ENCODE results near the gene IL1RAPL1. TPM values are rescaled to one million over a fixed set of nuclear protein-coding genes. Genes with fewer than 3 reads are reported as not detected.

IL1RAPL1 gene
- total RNA-seq, 4 donors from 2014 or later, result 0.16 to 0.46 TPM; not detected in 2

DNA sequence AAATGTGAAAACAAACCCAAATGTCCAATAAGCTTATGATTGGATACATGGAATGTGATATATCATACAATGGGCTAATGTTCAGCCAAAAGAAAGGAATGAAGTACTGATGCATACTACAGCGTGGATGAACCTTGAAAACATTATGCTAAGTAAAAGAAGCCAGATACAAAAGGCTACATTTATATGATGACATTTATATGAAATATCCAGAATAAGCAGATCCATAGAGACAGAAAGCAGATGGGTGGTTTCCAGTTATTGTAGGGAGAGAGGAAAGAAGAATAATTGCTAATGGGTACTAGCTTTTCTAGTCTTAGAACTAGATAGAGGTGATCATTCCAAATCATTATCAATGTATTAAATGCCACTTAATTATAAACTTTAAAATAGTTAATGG lies 801.3 kb downstream of the IL1RAPL1 start:
- intact Hi-C loops (cut with DNase I; ENCODE audit: low total_unique reads) (no loop called here), in situ Hi-C loops (cut with MboI; ENCODE audit: low sequenced_read_pairs in 4 of 4) (loop anchor here in 1 of 4 donors (25.0 kb wide), 1 partner anchor 99 kb away; no protein-coding TSS in a partner anchor)
- ATAC-seq (no peak), DNase-seq (no peak)
- H3K4me3 ChIP-seq, result no peak overlapping the region
- no peaks in the 10 kb centered on the region for H3K4me1 ChIP-seq
- H3K9me3 ChIP-seq, result no peaks in the 10 kb centered on the region
- no peak for TF ChIP-seq POLR2A (IDR thresholded peaks at IDR 0.05)
- TF ChIP-seq, protein P1, sequence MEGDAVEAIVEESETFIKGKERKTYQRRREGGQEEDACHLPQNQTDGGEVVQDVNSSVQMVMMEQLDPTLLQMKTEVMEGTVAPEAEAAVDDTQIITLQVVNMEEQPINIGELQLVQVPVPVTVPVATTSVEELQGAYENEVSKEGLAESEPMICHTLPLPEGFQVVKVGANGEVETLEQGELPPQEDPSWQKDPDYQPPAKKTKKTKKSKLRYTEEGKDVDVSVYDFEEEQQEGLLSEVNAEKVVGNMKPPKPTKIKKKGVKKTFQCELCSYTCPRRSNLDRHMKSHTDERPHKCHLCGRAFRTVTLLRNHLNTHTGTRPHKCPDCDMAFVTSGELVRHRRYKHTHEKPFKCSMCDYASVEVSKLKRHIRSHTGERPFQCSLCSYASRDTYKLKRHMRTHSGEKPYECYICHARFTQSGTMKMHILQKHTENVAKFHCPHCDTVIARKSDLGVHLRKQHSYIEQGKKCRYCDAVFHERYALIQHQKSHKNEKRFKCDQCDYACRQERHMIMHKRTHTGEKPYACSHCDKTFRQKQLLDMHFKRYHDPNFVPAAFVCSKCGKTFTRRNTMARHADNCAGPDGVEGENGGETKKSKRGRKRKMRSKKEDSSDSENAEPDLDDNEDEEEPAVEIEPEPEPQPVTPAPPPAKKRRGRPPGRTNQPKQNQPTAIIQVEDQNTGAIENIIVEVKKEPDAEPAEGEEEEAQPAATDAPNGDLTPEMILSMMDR (IDR thresholded peaks at IDR 0.05 in 4 of 5, conservative IDR thresholded peaks at IDR 0.05 in 1 of 5), result no peak
- no peak overlapping the region for H3K27ac ChIP-seq
- H3K27me3 ChIP-seq, result no peaks in the 10 kb centered on the region
- no peaks in the 10 kb centered on the region for H3K36me3 ChIP-seq

DNA sequence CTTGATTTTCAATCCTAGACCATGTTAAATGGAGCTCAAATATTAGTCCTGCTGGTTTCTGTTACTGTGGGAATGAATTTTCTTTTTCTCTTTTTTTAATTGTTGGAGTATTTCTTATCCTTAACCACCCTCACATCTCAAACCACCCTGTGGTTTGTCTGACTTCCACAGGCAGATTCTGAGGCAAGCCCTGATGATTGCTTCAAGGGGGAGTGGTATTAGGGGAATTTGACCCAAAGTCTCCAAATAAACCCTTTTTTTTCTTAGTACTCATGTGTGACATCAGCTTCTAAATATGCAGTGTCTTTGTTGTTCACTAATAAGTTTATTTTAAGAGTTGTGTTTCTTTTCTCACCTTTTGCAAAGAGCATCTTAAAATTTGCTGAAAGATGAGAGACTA lies 810.3 kb downstream of the IL1RAPL1 start:
- Histone ChIP-seq H3K36me3 (no peaks in the 10 kb centered on the region), H3K4me1 (no peaks in the 10 kb centered on the region), H3K27ac (no peak overlapping the region), H3K9me3 (no peaks in the 10 kb centered on the region), H3K27me3 (no peaks in the 10 kb centered on the region), H3K4me3 (no peak overlapping the region)
- TF ChIP-seq, protein P1 (IDR thresholded peaks at IDR 0.05 in 4 of 5, conservative IDR thresholded peaks at IDR 0.05 in 1 of 5), result no peak
- no peak for TF ChIP-seq POLR2A (IDR thresholded peaks at IDR 0.05)
- DNase-seq, result no peak
- in situ Hi-C loops (cut with MboI; ENCODE audit: low sequenced_read_pairs in 4 of 4), result loop anchor here in 1 of 4 donors (25.0 kb wide), 1 partner anchor 90 kb away; no protein-coding TSS in a partner anchor
- intact Hi-C loops (cut with DNase I; ENCODE audit: low total_unique reads), result no loop called here
- ATAC-seq, result no peak

DNA sequence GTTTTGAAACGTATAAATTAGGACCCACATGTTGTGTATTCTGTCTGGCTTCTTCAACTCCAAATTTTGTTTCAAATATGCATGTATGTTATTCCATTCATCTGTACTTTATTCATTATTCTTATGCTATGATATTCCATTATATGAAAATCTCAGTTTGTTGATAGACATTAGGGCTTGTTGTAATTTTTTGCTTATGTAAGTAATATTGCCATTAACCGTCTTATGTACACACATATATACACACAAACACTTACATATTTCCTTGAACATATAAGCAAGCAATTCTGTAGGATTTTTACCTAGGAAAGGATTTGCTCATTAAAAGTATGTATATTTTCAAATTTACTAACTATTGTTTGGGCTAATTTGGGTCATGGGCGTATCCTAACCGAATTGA lies 820.1 kb downstream of the IL1RAPL1 start:
- intact Hi-C loops (cut with DNase I; ENCODE audit: low total_unique reads), result no loop called here
- in situ Hi-C loops (cut with MboI; ENCODE audit: low sequenced_read_pairs in 4 of 4), result no loop called here
- Histone ChIP-seq H3K9me3 (no peaks in the 10 kb centered on the region), H3K27ac (no peak overlapping the region), H3K4me3 (no peak overlapping the region), H3K4me1 (no peaks in the 10 kb centered on the region), H3K27me3 (no peaks in the 10 kb centered on the region), H3K36me3 (no peaks in the 10 kb centered on the region)
- TF ChIP-seq, protein P1 (IDR thresholded peaks at IDR 0.05 in 4 of 5, conservative IDR thresholded peaks at IDR 0.05 in 1 of 5), result no peak
- TF ChIP-seq POLR2A (IDR thresholded peaks at IDR 0.05), result no peak
- no peak for ATAC-seq
- no peak for DNase-seq

DNA sequence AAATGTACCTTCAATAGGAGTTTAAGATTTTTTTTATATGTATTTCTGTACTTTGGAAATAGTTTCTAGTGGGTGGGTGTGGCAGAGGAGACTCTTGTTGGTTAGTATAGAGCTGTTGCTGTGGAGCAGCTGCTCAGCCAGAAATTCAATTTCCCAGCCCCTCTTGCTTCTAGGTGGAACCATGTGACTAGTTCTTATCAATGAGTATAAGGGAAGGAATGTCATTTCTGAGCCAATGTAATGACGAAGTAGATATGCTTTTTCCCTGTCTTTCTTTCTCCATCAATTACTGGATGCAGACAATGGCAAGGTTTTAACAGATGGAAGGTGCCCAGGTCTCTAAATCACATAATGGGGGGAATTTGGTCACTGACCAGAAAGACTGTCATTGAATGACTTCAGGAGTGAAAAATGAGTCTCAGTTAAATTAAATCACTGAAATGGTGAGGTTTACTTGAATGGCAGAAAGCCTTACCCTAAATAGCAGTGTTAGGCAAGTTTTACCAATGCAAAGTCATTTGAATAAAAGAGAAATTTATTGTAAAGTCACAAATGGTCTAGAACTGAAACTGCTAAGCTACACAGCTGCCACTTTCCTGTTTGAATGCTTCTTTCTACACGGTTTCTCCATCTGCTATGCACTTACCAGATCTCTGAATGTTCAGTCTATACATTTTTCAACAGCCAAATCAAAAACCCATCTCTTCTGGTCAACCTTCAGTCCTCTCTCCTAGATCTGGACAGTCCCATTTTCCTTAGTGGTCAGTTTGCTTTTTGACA lies 832.7 kb downstream of the IL1RAPL1 start:
- no peaks in the 10 kb centered on the region for H3K4me1 ChIP-seq
- no peak for TF ChIP-seq POLR2A (IDR thresholded peaks at IDR 0.05)
- TF ChIP-seq, protein P1 (IDR thresholded peaks at IDR 0.05 in 4 of 5, conservative IDR thresholded peaks at IDR 0.05 in 1 of 5), result no peak
- H3K27me3 ChIP-seq, result no peaks in the 10 kb centered on the region
- intact Hi-C loops (cut with DNase I; ENCODE audit: low total_unique reads), result no loop called here
- no peak overlapping the region for H3K4me3 ChIP-seq
- DNase-seq (no peak), ATAC-seq (no peak)
- in situ Hi-C loops (cut with MboI; ENCODE audit: low sequenced_read_pairs in 4 of 4), result no loop called here
- H3K36me3 ChIP-seq, result no peaks in the 10 kb centered on the region
- H3K27ac ChIP-seq, result no peak overlapping the region
- H3K9me3 ChIP-seq, result no peaks in the 10 kb centered on the region

Measured in gastrocnemius medialis (tissue), 4 donors.